Measurements from ENCODE around the gene PHKB.

DNA sequence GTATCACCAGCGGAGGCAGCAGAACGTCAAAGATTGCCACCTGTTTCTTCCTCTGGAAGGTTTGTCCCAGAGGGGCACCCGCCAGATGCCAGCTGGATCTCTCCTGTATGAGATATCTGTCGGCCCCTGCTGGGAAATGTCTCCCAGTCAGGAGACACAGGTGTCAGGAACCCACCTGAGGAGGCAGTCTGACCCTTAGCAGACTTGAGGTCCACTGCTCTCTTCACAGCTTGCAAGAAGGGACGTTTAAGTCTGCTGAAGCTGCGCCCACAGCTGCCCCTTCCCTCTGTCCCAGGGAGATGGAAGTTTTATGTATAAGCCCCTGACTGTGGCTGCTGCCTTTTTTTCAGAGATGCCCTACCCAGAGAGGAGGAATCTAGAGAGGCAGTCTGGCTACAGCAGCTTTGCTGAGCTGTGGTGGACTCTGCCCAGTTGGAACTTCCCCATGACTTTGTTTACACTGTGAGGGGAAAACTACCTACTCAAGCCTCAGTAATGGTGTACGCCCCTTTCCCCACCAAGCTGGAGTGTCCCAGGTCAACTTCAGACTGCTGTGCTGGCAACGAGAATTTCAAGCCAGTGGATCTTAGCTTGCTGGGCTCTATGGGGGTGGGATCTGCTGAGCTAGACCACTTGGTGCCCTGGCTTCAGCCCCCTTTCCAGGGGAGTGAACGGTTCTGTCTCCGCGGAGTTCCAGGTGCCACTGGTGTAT lies 92.9 kb downstream of the PHKB start:
- TF ChIP-seq POLR2A (IDR thresholded peaks at IDR 0.05; ENCODE audit: low read depth, low read length) (no peak), TAF1 (IDR thresholded peaks at IDR 0.05; ENCODE audit: borderline replicate concordance, low read depth, low read length) (no peak)

Data from GM12892 (cell line).